GM12892 (cell line): ENCODE data around the gene TYW1B.
"Not testable (repeated sequence)": the region's sequence is repeated elsewhere in the genome, so short reads cannot be mapped to it uniquely, and the experiment has no call there.

Experiments used
- POLR2A ChIP-seq: IDR thresholded peaks from 2 replicates; pipeline ENCODE4 v1.6.1; 2011; ENCODE audit warnings: low read depth, low read length, control low read depth
- POLR2AphosphoS5 ChIP-seq: IDR thresholded peaks from 2 replicates; pipeline ENCODE4 v1.6.1; 2011; ENCODE audit warnings: low read depth, low read length, control low read depth
- TAF1 ChIP-seq: IDR thresholded peaks from 2 replicates; pipeline ENCODE4 v1.6.1; 2011; ENCODE audit warnings: low read depth, mild to moderate bottlenecking, control low read depth, low read length, borderline replicate concordance

- TF ChIP-seq POLR2A, POLR2AphosphoS5, TAF1: not testable (repeated sequence)
Observed at GRCh38 chr7:72803778-72804177, 24.2 kb downstream of the TYW1B start.
